ENCODE measurements around the gene ARSD.

Gene ARSD

DNA sequence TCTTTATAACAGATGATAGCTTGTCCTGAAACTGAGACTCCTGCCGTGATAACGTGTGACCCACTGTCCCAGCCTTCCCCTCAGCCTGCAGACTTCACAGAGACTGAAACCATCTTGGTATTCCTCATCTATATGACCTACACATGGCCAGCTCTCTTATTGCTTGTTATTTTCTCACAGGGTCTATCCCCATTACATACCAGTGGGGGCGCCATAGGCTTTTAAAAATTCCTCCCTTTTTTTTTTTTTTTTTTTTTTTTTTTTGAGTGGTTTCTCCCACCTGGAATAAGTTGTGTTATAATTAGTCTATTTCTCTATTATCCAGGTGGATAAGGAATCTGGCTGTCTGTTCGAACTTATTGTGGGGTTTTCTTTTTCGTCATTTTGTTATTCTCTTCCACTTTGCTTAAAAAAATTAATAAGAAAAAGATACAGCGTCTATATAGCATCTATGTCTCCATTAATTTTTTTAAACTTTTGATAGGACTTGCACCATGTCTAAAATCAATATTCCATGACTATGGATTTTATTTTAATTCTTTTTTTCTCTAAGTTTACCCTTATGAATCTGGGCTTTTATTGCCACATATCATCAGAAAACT, 53.2 kb downstream of the ARSD start:
- no peak overlapping the region for H3K4me2 ChIP-seq (ENCODE audit: low read length, poor library complexity, severe bottlenecking)
- no peak for DNase-seq
- H3K4me3 ChIP-seq (ENCODE audit: insufficient read depth in 1 of 2, low read depth in 1 of 2, low read length in 2 of 2), result no peak overlapping the region
- no peak overlapping the region for H2BK5ac ChIP-seq (ENCODE audit: low read depth, low read length, poor library complexity, severe bottlenecking)
- no peak overlapping the region for H3K27ac ChIP-seq (ENCODE audit: low read length, poor library complexity, severe bottlenecking)
- no peak overlapping the region for H2BK15ac ChIP-seq (ENCODE audit: low read depth, poor library complexity, severe bottlenecking)
- no peak overlapping the region for H3K4ac ChIP-seq (ENCODE audit: low read depth in 1 of 2, low read length in 2 of 2)
- no peak overlapping the region for H2BK120ac ChIP-seq (ENCODE audit: low read depth, low read length)
- H4K8ac ChIP-seq (ENCODE audit: low read length), result no peak overlapping the region
- no peak overlapping the region for H3K18ac ChIP-seq (ENCODE audit: low read depth in 1 of 2, low read length in 2 of 2)
- no peak overlapping the region for H3K14ac ChIP-seq (ENCODE audit: low read length in 2 of 2)
- H3K27me3 ChIP-seq (ENCODE audit: control insufficient read depth in 1 of 2, insufficient read depth in 1 of 2, low read length in 2 of 2), result no peaks in the 10 kb centered on the region
- H3K9me3 ChIP-seq (ENCODE audit: control insufficient read depth, low read length), result no peaks in the 10 kb centered on the region
- no peak overlapping the region for H3K23ac ChIP-seq (ENCODE audit: low read length in 2 of 2)
- H3K9ac ChIP-seq (ENCODE audit: low read length), result no peak overlapping the region
- H4K91ac ChIP-seq (ENCODE audit: low read length), result no peak overlapping the region
- 75% methylated on average over 3 of the region's 6 CpGs for WGBS
- H2AK5ac ChIP-seq (ENCODE audit: low read length, severe bottlenecking), result no peak overlapping the region
- no peak overlapping the region for H2AFZ ChIP-seq (ENCODE audit: low read depth, low read length)
- peaks cover 0 to 2% of the 10 kb centered on the region in 2 experiments for H3K36me3 ChIP-seq (ENCODE audit: control insufficient read depth in 1 of 2, insufficient read depth in 2 of 2, low read depth in 1 of 2, low read length in 2 of 2)
- H3K79me1 ChIP-seq (replicated peaks; ENCODE audit: low read length, poor library complexity, severe bottlenecking), result no peaks in the 10 kb centered on the region
- no peaks in the 10 kb centered on the region for H3K4me1 ChIP-seq (ENCODE audit: control insufficient read depth, insufficient read depth, low read depth, low read length)
- no peak overlapping the region for H2BK12ac ChIP-seq (ENCODE audit: low read length in 2 of 2)

DNA sequence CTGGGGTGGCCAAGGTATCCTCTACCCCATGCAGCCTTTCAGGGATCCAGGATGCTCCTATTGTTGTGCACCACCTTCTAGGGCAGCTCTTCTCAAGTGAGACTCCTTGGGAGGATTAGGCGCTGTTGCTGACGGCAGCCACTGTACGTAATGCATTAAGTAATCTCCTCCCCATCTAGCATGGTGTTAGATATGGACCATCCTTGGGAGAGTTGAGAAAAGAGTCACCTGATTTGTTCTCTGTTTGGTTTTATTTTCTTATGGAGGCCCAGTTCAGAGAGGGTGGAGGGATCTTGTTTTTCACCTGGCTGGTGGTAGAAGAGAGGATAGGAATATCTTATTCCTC, 54.0 kb downstream of the ARSD start:
- WGBS, result no CpG with 5 or more reads among the region's 3 CpGs
- Histone ChIP-seq H4K91ac (ENCODE audit: low read length) (no peak overlapping the region), H2BK5ac (ENCODE audit: low read depth, low read length, poor library complexity, severe bottlenecking) (no peak overlapping the region), H3K4me2 (ENCODE audit: low read length, poor library complexity, severe bottlenecking) (no peak overlapping the region), H2BK12ac (ENCODE audit: low read length in 2 of 2) (no peak overlapping the region), H3K4me1 (ENCODE audit: control insufficient read depth, insufficient read depth, low read depth, low read length) (no peaks in the 10 kb centered on the region), H3K4me3 (ENCODE audit: insufficient read depth in 1 of 2, low read depth in 1 of 2, low read length in 2 of 2) (no peak overlapping the region), H3K9ac (ENCODE audit: low read length) (no peak overlapping the region), H3K9me3 (ENCODE audit: control insufficient read depth, low read length) (no peaks in the 10 kb centered on the region), H3K27me3 (ENCODE audit: control insufficient read depth in 1 of 2, insufficient read depth in 1 of 2, low read length in 2 of 2) (no peaks in the 10 kb centered on the region), H4K8ac (ENCODE audit: low read length) (no peak overlapping the region), H2AFZ (ENCODE audit: low read depth, low read length) (no peak overlapping the region), H2AK5ac (ENCODE audit: low read length, severe bottlenecking) (no peak overlapping the region), H2BK15ac (ENCODE audit: low read depth, poor library complexity, severe bottlenecking) (no peak overlapping the region), H3K79me1 (replicated peaks; ENCODE audit: low read length, poor library complexity, severe bottlenecking) (no peaks in the 10 kb centered on the region), H3K23ac (ENCODE audit: low read length in 2 of 2) (no peak overlapping the region), H3K36me3 (ENCODE audit: control insufficient read depth in 1 of 2, insufficient read depth in 2 of 2, low read depth in 1 of 2, low read length in 2 of 2) (no peaks in the 10 kb centered on the region), H3K14ac (ENCODE audit: low read length in 2 of 2) (no peak overlapping the region), H3K27ac (ENCODE audit: low read length, poor library complexity, severe bottlenecking) (no peak overlapping the region), H3K18ac (ENCODE audit: low read depth in 1 of 2, low read length in 2 of 2) (no peak overlapping the region), H2BK120ac (ENCODE audit: low read depth, low read length) (no peak overlapping the region), H3K4ac (ENCODE audit: low read depth in 1 of 2, low read length in 2 of 2) (no peak overlapping the region)
- no peak for DNase-seq

DNA sequence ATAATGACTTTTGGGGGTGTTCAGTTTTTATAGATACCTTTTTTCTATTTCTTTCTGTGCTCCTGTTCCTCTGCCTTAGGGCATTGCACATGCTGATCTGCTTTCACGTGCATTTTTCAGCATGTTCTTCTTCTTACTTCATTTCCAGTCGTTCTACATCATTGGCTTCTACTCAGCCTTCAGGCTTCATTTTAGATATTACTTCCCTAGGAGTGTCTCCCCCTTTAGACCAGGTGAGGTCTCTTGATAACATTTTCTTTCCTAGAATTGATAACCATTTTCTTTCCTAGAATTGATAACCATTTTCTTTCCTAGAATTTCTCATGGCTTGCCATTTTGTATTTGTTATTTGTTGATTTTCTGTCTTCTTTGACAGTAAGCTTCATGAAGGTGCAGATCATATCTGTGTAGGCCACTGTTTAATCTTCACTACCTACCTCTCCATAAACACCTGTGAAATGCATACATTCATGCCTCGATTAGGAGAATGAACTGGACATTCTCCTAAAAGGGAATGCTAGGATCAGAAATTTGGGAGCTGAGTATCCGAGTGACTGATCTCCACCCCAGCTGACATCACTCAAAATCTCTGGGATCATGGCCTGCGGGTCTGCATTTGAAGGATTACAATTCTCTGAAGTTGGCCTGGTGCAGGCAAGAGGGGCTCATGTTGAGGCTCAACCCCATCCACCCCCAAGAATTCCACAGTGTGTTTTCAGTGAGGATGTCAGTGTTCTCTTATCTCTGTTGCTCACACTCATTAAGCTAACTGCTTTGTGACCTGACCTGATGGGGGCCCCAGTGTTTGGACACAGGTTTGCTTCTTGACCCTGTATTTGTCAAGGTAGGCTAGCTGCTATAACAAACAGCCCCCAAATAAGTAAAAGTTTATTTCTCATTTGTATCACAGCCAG, 54.7 kb downstream of the ARSD start:
- H2BK12ac ChIP-seq (ENCODE audit: low read length in 2 of 2), result no peak overlapping the region
- H3K4me2 ChIP-seq (ENCODE audit: low read length, poor library complexity, severe bottlenecking), result no peak overlapping the region
- no peak overlapping the region for H2BK15ac ChIP-seq (ENCODE audit: low read depth, poor library complexity, severe bottlenecking)
- no peak overlapping the region for H3K18ac ChIP-seq (ENCODE audit: low read depth in 1 of 2, low read length in 2 of 2)
- no peaks in the 10 kb centered on the region for H3K27me3 ChIP-seq (ENCODE audit: control insufficient read depth in 1 of 2, insufficient read depth in 1 of 2, low read length in 2 of 2)
- no peak overlapping the region for H2BK5ac ChIP-seq (ENCODE audit: low read depth, low read length, poor library complexity, severe bottlenecking)
- H4K91ac ChIP-seq (ENCODE audit: low read length), result no peak overlapping the region
- no peak overlapping the region for H3K4me3 ChIP-seq (ENCODE audit: insufficient read depth in 1 of 2, low read depth in 1 of 2, low read length in 2 of 2)
- no peak overlapping the region for H3K4ac ChIP-seq (ENCODE audit: low read depth in 1 of 2, low read length in 2 of 2)
- H3K79me1 ChIP-seq (replicated peaks; ENCODE audit: low read length, poor library complexity, severe bottlenecking), result no peaks in the 10 kb centered on the region
- no peak overlapping the region for H3K9ac ChIP-seq (ENCODE audit: low read length)
- no peak overlapping the region for H2AK5ac ChIP-seq (ENCODE audit: low read length, severe bottlenecking)
- 86% methylated on average over 2 of the region's 5 CpGs for WGBS
- H2AFZ ChIP-seq (ENCODE audit: low read depth, low read length), result no peak overlapping the region
- no peak overlapping the region for H3K14ac ChIP-seq (ENCODE audit: low read length in 2 of 2)
- no peak overlapping the region for H4K8ac ChIP-seq (ENCODE audit: low read length)
- no peak overlapping the region for H2BK120ac ChIP-seq (ENCODE audit: low read depth, low read length)
- H3K4me1 ChIP-seq (ENCODE audit: control insufficient read depth, insufficient read depth, low read depth, low read length), result no peaks in the 10 kb centered on the region
- H3K9me3 ChIP-seq (ENCODE audit: control insufficient read depth, low read length), result no peaks in the 10 kb centered on the region
- no peaks in the 10 kb centered on the region for H3K36me3 ChIP-seq (ENCODE audit: control insufficient read depth in 1 of 2, insufficient read depth in 2 of 2, low read depth in 1 of 2, low read length in 2 of 2)
- no peak for DNase-seq
- H3K23ac ChIP-seq (ENCODE audit: low read length in 2 of 2), result no peak overlapping the region
- H3K27ac ChIP-seq (ENCODE audit: low read length, poor library complexity, severe bottlenecking), result no peak overlapping the region

DNA sequence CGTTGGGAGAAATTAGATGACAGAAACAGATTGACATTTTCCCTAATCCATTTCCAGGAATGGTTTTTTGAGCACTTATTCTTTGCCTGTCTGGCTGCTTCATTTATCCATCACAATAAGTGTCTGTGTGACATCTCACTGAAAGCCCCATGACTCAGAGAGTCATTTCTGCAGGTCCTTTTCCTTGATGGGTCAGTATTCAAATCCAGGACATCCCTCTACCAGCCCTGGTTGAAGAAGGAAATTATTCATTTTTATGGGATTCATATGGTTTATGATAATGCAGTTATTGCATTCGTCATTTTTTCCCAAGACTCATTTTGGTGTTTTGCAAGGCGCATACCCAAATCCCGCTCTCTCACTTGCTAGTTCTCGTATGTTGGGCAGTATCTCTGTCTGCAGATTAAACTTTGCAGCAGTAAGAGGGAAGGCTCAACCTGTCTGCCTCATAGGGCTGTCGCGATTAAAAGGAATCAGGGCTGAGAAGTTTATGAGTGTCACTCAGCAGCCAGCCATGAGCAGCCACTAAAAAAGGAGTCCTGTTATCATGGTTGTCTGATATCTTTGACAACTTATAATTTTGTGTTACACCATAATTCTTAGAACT, 56.4 kb downstream of the ARSD start:
- no peaks in the 10 kb centered on the region for H3K4me1 ChIP-seq (ENCODE audit: control insufficient read depth, insufficient read depth, low read depth, low read length)
- H3K27me3 ChIP-seq (ENCODE audit: control insufficient read depth in 1 of 2, insufficient read depth in 1 of 2, low read length in 2 of 2), result no peaks in the 10 kb centered on the region
- H2BK120ac ChIP-seq (ENCODE audit: low read depth, low read length), result no peak overlapping the region
- H3K23ac ChIP-seq (ENCODE audit: low read length in 2 of 2), result no peak overlapping the region
- H2BK15ac ChIP-seq (ENCODE audit: low read depth, poor library complexity, severe bottlenecking), result no peak overlapping the region
- no peak overlapping the region for H4K91ac ChIP-seq (ENCODE audit: low read length)
- H2BK5ac ChIP-seq (ENCODE audit: low read depth, low read length, poor library complexity, severe bottlenecking), result no peak overlapping the region
- H3K4ac ChIP-seq (ENCODE audit: low read depth in 1 of 2, low read length in 2 of 2), result no peak overlapping the region
- WGBS, result 100% methylated on average over 5 of the region's 7 CpGs
- H2AFZ ChIP-seq (ENCODE audit: low read depth, low read length), result no peak overlapping the region
- H3K9me3 ChIP-seq (ENCODE audit: control insufficient read depth, low read length), result no peaks in the 10 kb centered on the region
- no peak overlapping the region for H4K8ac ChIP-seq (ENCODE audit: low read length)
- no peak overlapping the region for H3K14ac ChIP-seq (ENCODE audit: low read length in 2 of 2)
- no peak for DNase-seq
- no peak overlapping the region for H2BK12ac ChIP-seq (ENCODE audit: low read length in 2 of 2)
- H3K18ac ChIP-seq (ENCODE audit: low read depth in 1 of 2, low read length in 2 of 2), result no peak overlapping the region
- H3K4me3 ChIP-seq (ENCODE audit: insufficient read depth in 1 of 2, low read depth in 1 of 2, low read length in 2 of 2), result no peak overlapping the region
- H3K4me2 ChIP-seq (ENCODE audit: low read length, poor library complexity, severe bottlenecking), result no peak overlapping the region
- no peak overlapping the region for H3K27ac ChIP-seq (ENCODE audit: low read length, poor library complexity, severe bottlenecking)
- no peak overlapping the region for H2AK5ac ChIP-seq (ENCODE audit: low read length, severe bottlenecking)
- no peaks in the 10 kb centered on the region for H3K36me3 ChIP-seq (ENCODE audit: control insufficient read depth in 1 of 2, insufficient read depth in 2 of 2, low read depth in 1 of 2, low read length in 2 of 2)
- no peak overlapping the region for H3K9ac ChIP-seq (ENCODE audit: low read length)
- no peaks in the 10 kb centered on the region for H3K79me1 ChIP-seq (replicated peaks; ENCODE audit: low read length, poor library complexity, severe bottlenecking)
